WTC11 (cell line): ENCODE measurements around the gene E2F2.

Experiments
- E2F5 ChIP-seq: sonication (generic); formaldehyde crosslinking; IDR thresholded peaks from 2 replicates; pipeline ENCODE4 v1.8.1; 2022; ENCODE audit warnings: mild to moderate bottlenecking, moderate library complexity, missing genetic modification reagents
- FOXJ3 ChIP-seq: sonication (generic); formaldehyde crosslinking; IDR thresholded peaks from 2 replicates; pipeline ENCODE4 v1.9.0; 2021; ENCODE audit warnings: missing genetic modification reagents, mild to moderate bottlenecking, borderline replicate concordance
- GTF2I ChIP-seq: fragments of 250-450 bp; sonication (Bioruptor Pico); conservative IDR thresholded peaks from 2 replicates; pipeline ENCODE4 v1.4.0; 2021; ENCODE audit warnings: mild to moderate bottlenecking
- HMGXB4 ChIP-seq: sonication (generic); formaldehyde crosslinking; IDR thresholded peaks from 2 replicates; pipeline ENCODE4 v1.8.1; 2023; ENCODE audit warnings: mild to moderate bottlenecking, moderate library complexity, missing genetic modification reagents
- MAX ChIP-seq: sonication (generic); formaldehyde crosslinking; IDR thresholded peaks from 2 replicates; pipeline ENCODE4 v1.8.0; 2022; ENCODE audit warnings: mild to moderate bottlenecking, missing genetic modification reagents
- MYBL2 ChIP-seq: sonication (generic); formaldehyde crosslinking; IDR thresholded peaks from 2 replicates; pipeline ENCODE4 v1.8.1; 2023; ENCODE audit warnings: mild to moderate bottlenecking, moderate library complexity, missing genetic modification reagents
- ZMAT4 ChIP-seq: fragments of 250-450 bp; sonication (Bioruptor Pico); IDR thresholded peaks from 2 replicates; pipeline ENCODE4 v1.9.0; 2021; ENCODE audit warnings: mild to moderate bottlenecking
- TF ChIP-seq, protein P1 (sequence below): fragments of 200-600 bp; IDR thresholded peaks from 2 replicates; pipeline ENCODE4 v1.8.0; 2022; ENCODE audit warnings: antibody characterized with exemption
- TF ChIP-seq, protein P2 (sequence below): sonication (generic); formaldehyde crosslinking; IDR thresholded peaks from 2 replicates; pipeline ENCODE4 v1.8.0; 2023; ENCODE audit warnings: missing genetic modification reagents

GRCh38 chr1:23524716-23525401 lies 6.2 kb downstream of the E2F2 start:
- TF ChIP-seq, protein P1, sequence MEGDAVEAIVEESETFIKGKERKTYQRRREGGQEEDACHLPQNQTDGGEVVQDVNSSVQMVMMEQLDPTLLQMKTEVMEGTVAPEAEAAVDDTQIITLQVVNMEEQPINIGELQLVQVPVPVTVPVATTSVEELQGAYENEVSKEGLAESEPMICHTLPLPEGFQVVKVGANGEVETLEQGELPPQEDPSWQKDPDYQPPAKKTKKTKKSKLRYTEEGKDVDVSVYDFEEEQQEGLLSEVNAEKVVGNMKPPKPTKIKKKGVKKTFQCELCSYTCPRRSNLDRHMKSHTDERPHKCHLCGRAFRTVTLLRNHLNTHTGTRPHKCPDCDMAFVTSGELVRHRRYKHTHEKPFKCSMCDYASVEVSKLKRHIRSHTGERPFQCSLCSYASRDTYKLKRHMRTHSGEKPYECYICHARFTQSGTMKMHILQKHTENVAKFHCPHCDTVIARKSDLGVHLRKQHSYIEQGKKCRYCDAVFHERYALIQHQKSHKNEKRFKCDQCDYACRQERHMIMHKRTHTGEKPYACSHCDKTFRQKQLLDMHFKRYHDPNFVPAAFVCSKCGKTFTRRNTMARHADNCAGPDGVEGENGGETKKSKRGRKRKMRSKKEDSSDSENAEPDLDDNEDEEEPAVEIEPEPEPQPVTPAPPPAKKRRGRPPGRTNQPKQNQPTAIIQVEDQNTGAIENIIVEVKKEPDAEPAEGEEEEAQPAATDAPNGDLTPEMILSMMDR = no peak
- no peak for TF ChIP-seq MYBL2 (CRISPR knock-in tag)
- TF ChIP-seq ZMAT4 (CRISPR knock-in tag) = no peak
- no peak for TF ChIP-seq HMGXB4
- TF ChIP-seq FOXJ3 (CRISPR knock-in tag) = no peak
- TF ChIP-seq MAX (CRISPR knock-in tag) = no peak
- TF ChIP-seq, protein P2, sequence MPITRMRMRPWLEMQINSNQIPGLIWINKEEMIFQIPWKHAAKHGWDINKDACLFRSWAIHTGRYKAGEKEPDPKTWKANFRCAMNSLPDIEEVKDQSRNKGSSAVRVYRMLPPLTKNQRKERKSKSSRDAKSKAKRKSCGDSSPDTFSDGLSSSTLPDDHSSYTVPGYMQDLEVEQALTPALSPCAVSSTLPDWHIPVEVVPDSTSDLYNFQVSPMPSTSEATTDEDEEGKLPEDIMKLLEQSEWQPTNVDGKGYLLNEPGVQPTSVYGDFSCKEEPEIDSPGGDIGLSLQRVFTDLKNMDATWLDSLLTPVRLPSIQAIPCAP (CRISPR knock-in tag) = no peak
- TF ChIP-seq GTF2I (CRISPR knock-in tag) = no peak
- no peak for TF ChIP-seq E2F5 (CRISPR knock-in tag)
